Progenitor cell of endocrine pancreas (in vitro differentiated cells): ENCODE measurements around the gene DMAC2L. TPM values are rescaled to one million over a fixed set of nuclear protein-coding genes. Genes with fewer than 3 reads are reported as not detected.
"Not testable (repeated sequence)": the region's sequence is repeated elsewhere in the genome, so short reads cannot be mapped to it uniquely, and the experiment has no call there.

ENCODE experiments used
- DNase-seq: peaks from one replicate; pipeline ENCODE4 v3.0.0; 2021; ENCODE audit warnings: low spot score; ENCODE audit not compliant: unreplicated experiment
- H3K27ac Mint-ChIP-seq: 2 replicates; pipeline ENCODE4 v1.8.0; 2021; ENCODE audit warnings: mild to moderate bottlenecking, moderate library complexity, mixed read lengths
- H3K27me3 Mint-ChIP-seq: 2 replicates; pipeline ENCODE4 v1.8.0; 2021; ENCODE audit warnings: mixed read lengths
- H3K36me3 Mint-ChIP-seq: 2 replicates; pipeline ENCODE4 v1.8.0; 2022; ENCODE audit warnings: mixed read lengths; ENCODE audit not compliant: insufficient read depth
- H3K4me1 Mint-ChIP-seq: 2 replicates; pipeline ENCODE4 v1.8.0; 2021; ENCODE audit warnings: low read depth, mixed read lengths
- H3K4me3 Mint-ChIP-seq: 2 replicates; pipeline ENCODE4 v1.8.0; 2021; ENCODE audit warnings: low read depth, mild to moderate bottlenecking, moderate library complexity, mixed read lengths
- H3K9me3 Mint-ChIP-seq: 2 replicates; pipeline ENCODE4 v1.8.0; 2021; ENCODE audit warnings: low read depth, mixed read lengths
- CTCF ChIP-seq: fragments of 200-600 bp; sonication (generic); IDR thresholded peaks from one replicate; pipeline ENCODE4 v1.5.0; 2021; ENCODE audit warnings: antibody characterized with exemption, mild to moderate bottlenecking; ENCODE audit not compliant: unreplicated experiment
- total RNA-seq: library from RNA; stranded (reverse); gene quantifications from 2 replicates; pipeline ENCODE4 v1.2.1, GENCODE V29; 2021

Gene DMAC2L
- total RNA-seq, 1 donor from 2014 or later = 19.6 TPM

- H3K9me3 Mint-ChIP-seq = peaks cover 8% of the 10 kb centered on the region
- no peak for DNase-seq
- peaks cover 13% of the 10 kb centered on the region for H3K4me1 Mint-ChIP-seq
- no peak overlapping the region for H3K4me3 Mint-ChIP-seq
- H3K27me3 Mint-ChIP-seq = no peaks in the 10 kb centered on the region
- TF ChIP-seq CTCF = peak; percentile 21
- no peak overlapping the region for H3K27ac Mint-ChIP-seq
- no peaks in the 10 kb centered on the region for H3K36me3 Mint-ChIP-seq
Observed at GRCh38 chr14:50364792-50365191, 52.7 kb downstream of the DMAC2L start.

GRCh38 chr14:50365572-50365971 lies 53.4 kb downstream of the DMAC2L start:
- H3K4me3 Mint-ChIP-seq, DNase-seq, H3K36me3 Mint-ChIP-seq, H3K27ac Mint-ChIP-seq, H3K27me3 Mint-ChIP-seq, H3K4me1 Mint-ChIP-seq: not testable (repeated sequence)
- peaks cover 11% of the 10 kb centered on the region for H3K9me3 Mint-ChIP-seq

GRCh38 chr14:50366115-50366514 lies 54.0 kb downstream of the DMAC2L start:
- no peak for TF ChIP-seq CTCF
- no peak overlapping the region for H3K27ac Mint-ChIP-seq
- DNase-seq = no peak
- no peak overlapping the region for H3K4me3 Mint-ChIP-seq
- H3K27me3 Mint-ChIP-seq = no peaks in the 10 kb centered on the region
- H3K36me3 Mint-ChIP-seq = no peaks in the 10 kb centered on the region
- H3K9me3 Mint-ChIP-seq = peaks cover 11% of the 10 kb centered on the region
- H3K4me1 Mint-ChIP-seq = peaks cover 7% of the 10 kb centered on the region

- Mint-ChIP-seq H3K36me3 (no peaks in the 10 kb centered on the region), H3K4me1 (peaks cover 7% of the 10 kb centered on the region), H3K9me3 (peaks cover 11% of the 10 kb centered on the region), H3K27ac (peak overlapping the region; percentile 0), H3K27me3 (no peaks in the 10 kb centered on the region), H3K4me3 (no peak overlapping the region)
- no peak for DNase-seq
- no peak for TF ChIP-seq CTCF
Observed at GRCh38 chr14:50366589-50366988, 54.5 kb downstream of the DMAC2L start.

- no peak for TF ChIP-seq CTCF
- H3K4me1 Mint-ChIP-seq = no peaks in the 10 kb centered on the region
- no peak overlapping the region for H3K4me3 Mint-ChIP-seq
- H3K36me3 Mint-ChIP-seq = no peaks in the 10 kb centered on the region
- H3K27me3 Mint-ChIP-seq = no peaks in the 10 kb centered on the region
- H3K9me3 Mint-ChIP-seq = peaks cover 3% of the 10 kb centered on the region
- no peak overlapping the region for H3K27ac Mint-ChIP-seq
- no peak for DNase-seq
Observed at GRCh38 chr14:50371546-50371945, 59.4 kb downstream of the DMAC2L start.

- Mint-ChIP-seq H3K9me3 (peaks cover 3% of the 10 kb centered on the region), H3K27me3 (no peaks in the 10 kb centered on the region), H3K4me3 (no peak overlapping the region), H3K27ac (no peak overlapping the region), H3K36me3 (no peaks in the 10 kb centered on the region), H3K4me1 (peaks cover 9% of the 10 kb centered on the region)
- DNase-seq = no peak
- TF ChIP-seq CTCF = no peak
Observed at GRCh38 chr14:50373959-50374358, 61.8 kb downstream of the DMAC2L start.
